ENCODE measurements around the gene ATP11A. TPM values are rescaled to one million over a fixed set of nuclear protein-coding genes. Genes with fewer than 3 reads are reported as not detected.
"Not testable (repeated sequence)": the region's sequence is repeated elsewhere in the genome, so short reads cannot be mapped to it uniquely, and the experiment has no call there.

ATP11A gene
- total RNA-seq, 1 donor from 2014 or later, result 211 TPM

DNA sequence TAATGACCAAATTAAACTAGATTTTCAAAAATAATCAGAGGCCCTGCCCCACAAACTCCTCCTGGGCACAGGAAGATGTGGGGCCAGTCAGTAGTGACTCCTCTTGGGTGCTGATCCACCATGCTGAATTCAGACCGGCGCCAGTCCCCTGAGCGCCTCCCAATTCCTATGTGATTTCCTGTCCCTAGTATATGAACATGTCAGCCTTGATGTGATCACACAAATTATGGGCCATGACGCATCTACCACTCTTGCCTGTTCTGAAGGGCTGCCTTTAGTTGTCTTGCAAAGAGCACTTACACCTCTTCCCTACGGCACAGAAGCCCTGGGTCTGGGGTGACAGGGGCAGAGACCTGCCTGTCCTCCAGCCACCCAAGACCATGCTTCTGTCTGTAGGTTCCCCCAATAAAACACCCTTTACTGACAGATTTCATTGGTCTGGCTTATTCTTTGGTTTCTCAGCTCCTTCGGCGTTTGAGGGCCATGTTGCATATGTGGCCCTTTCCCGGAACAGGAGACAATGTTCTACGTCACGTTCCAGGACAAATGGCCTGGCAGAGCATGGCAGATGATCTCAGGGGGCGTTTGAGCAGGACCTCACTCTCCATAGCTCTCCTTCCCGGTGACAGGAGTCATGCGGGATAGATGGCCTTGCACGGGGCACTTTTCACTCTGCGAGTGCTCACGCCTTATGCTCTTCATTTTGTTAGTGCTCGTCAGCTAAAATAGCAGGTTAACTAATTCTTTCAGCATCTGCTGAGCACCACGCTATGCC, 5.6 kb upstream of the ATP11A start:
- no peak overlapping the region for H3K4me3 Mint-ChIP-seq (ENCODE audit: unreplicated experiment)
- H3K4me1 Mint-ChIP-seq (ENCODE audit: unreplicated experiment), result peaks cover 19% of the 10 kb centered on the region
- H3K27me3 Mint-ChIP-seq (ENCODE audit: unreplicated experiment), result peaks cover 7% of the 10 kb centered on the region
- H3K9me3 Mint-ChIP-seq (ENCODE audit: unreplicated experiment), result no peaks in the 10 kb centered on the region
- TF ChIP-seq, protein P1, sequence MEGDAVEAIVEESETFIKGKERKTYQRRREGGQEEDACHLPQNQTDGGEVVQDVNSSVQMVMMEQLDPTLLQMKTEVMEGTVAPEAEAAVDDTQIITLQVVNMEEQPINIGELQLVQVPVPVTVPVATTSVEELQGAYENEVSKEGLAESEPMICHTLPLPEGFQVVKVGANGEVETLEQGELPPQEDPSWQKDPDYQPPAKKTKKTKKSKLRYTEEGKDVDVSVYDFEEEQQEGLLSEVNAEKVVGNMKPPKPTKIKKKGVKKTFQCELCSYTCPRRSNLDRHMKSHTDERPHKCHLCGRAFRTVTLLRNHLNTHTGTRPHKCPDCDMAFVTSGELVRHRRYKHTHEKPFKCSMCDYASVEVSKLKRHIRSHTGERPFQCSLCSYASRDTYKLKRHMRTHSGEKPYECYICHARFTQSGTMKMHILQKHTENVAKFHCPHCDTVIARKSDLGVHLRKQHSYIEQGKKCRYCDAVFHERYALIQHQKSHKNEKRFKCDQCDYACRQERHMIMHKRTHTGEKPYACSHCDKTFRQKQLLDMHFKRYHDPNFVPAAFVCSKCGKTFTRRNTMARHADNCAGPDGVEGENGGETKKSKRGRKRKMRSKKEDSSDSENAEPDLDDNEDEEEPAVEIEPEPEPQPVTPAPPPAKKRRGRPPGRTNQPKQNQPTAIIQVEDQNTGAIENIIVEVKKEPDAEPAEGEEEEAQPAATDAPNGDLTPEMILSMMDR (IDR thresholded peaks at IDR 0.05; ENCODE audit: unreplicated experiment), result no peak
- peaks cover 9% of the 10 kb centered on the region for H3K36me3 Mint-ChIP-seq (ENCODE audit: low read depth, unreplicated experiment)
- H3K27ac Mint-ChIP-seq (ENCODE audit: unreplicated experiment), result no peak overlapping the region
- no peak for DNase-seq (ENCODE audit: low spot score)

DNA sequence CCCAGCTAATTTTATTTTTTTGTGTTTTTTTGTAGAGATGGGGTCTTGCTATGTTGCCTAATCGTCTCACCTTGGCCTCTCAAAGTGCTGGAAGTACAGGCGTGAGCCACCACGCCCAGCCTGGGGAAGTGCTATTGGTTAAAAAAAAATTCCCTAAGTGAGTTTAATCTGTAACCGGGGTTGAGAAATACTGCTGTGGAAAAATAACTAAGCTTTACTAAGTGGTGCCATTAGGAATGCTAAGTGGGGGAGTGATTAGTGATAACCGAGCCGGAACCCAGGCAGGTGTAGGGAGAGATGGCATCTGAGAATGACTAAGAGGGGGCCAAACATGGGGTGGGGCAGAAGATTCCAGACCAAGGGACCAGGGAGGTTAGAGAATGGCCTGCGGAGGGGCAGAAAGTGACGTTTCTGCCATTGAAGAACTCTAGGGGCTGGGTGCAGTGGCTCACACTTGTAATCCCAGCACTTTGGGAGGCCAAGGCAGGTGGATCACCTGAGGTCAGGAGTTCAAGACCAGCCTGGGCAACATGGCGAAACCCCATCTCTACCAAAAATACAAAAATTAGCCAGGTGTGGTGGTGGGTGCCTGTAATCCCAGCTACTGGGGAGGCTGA, 4.5 kb upstream of the ATP11A start:
- not testable (repeated sequence) for DNase-seq (ENCODE audit: low spot score); H3K36me3 Mint-ChIP-seq (ENCODE audit: low read depth, unreplicated experiment); H3K4me3 Mint-ChIP-seq (ENCODE audit: unreplicated experiment); H3K27ac Mint-ChIP-seq (ENCODE audit: unreplicated experiment); H3K9me3 Mint-ChIP-seq (ENCODE audit: unreplicated experiment); H3K27me3 Mint-ChIP-seq (ENCODE audit: unreplicated experiment)
- peaks cover 19% of the 10 kb centered on the region for H3K4me1 Mint-ChIP-seq (ENCODE audit: unreplicated experiment)

DNA sequence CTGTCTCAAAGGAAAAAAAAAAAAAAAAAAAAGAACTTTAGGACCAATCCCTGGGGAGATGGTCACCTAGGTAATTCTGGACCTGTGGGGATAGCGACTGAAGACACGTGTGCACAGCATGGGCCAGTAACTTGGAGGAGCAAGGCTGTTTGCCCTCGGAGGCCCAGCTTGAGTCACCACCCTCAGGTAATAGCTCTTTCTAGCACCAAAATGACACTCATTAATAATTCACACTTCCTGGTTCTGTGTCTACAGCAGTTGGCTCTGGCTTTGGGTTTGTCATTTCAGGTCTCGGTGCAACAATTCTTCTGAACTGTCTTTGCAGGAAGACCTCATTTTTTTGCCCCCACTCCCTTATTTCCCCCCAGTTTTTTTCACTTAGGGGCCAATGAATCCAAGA, 3.9 kb upstream of the ATP11A start:
- H3K27ac Mint-ChIP-seq (ENCODE audit: unreplicated experiment), result no peak overlapping the region
- no peak for DNase-seq (ENCODE audit: low spot score)
- H3K4me3 Mint-ChIP-seq (ENCODE audit: unreplicated experiment), result no peak overlapping the region
- H3K27me3 Mint-ChIP-seq (ENCODE audit: unreplicated experiment), result peaks cover 7% of the 10 kb centered on the region
- peaks cover 19% of the 10 kb centered on the region for H3K4me1 Mint-ChIP-seq (ENCODE audit: unreplicated experiment)
- H3K9me3 Mint-ChIP-seq (ENCODE audit: unreplicated experiment), result no peaks in the 10 kb centered on the region
- TF ChIP-seq, protein P1 (IDR thresholded peaks at IDR 0.05; ENCODE audit: unreplicated experiment), result no peak
- peaks cover 9% of the 10 kb centered on the region for H3K36me3 Mint-ChIP-seq (ENCODE audit: low read depth, unreplicated experiment)

DNA sequence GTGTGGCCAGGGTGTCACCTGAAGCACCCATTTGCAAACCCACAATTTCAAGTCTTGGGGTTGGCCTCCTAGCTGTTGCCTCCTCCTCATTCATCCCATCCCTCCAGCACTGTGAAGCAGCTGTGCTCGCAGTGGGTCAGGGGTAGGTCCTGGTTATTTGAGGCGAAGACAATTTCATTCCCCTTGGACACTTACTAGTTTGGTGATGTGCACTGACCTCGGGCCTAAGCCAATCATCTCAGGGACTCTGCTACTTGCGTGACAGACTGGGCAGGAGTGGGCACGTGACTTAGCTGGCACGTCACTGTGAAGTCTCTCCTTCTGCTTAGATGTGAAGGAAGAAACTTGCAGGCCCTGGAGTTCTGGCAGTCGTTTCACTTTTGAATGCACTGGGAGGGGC, 3.5 kb upstream of the ATP11A start:
- Mint-ChIP-seq H3K4me3 (ENCODE audit: unreplicated experiment) (no peak overlapping the region), H3K27ac (ENCODE audit: unreplicated experiment) (no peak overlapping the region), H3K4me1 (ENCODE audit: unreplicated experiment) (peaks cover 20% of the 10 kb centered on the region), H3K27me3 (ENCODE audit: unreplicated experiment) (peaks cover 7% of the 10 kb centered on the region), H3K9me3 (ENCODE audit: unreplicated experiment) (no peaks in the 10 kb centered on the region), H3K36me3 (ENCODE audit: low read depth, unreplicated experiment) (peaks cover 9% of the 10 kb centered on the region)
- TF ChIP-seq, protein P1 (IDR thresholded peaks at IDR 0.05; ENCODE audit: unreplicated experiment), result no peak
- no peak for DNase-seq (ENCODE audit: low spot score)

DNA sequence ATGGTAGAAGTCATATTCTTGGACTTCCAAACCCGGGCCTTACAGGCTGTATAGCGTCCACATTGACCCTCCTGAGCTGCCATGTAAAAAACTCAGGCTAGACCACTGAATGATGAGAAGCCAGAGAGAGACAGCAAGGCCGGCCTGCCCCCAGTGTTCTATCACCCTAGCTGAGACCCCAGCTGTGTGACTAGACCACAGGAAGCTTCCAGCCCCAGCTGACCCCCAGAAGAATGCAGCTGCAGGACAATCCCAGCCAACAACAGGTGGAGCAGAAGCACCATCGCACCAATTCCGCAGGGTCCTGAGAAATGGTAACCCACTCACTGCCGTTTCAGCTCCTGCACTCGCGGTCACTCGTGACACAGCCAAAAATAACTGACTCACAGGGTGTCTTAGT, 2.9 kb upstream of the ATP11A start:
- DNase-seq (ENCODE audit: low spot score), result no peak
- no peaks in the 10 kb centered on the region for H3K9me3 Mint-ChIP-seq (ENCODE audit: unreplicated experiment)
- H3K4me1 Mint-ChIP-seq (ENCODE audit: unreplicated experiment), result peaks cover 27% of the 10 kb centered on the region
- H3K4me3 Mint-ChIP-seq (ENCODE audit: unreplicated experiment), result no peak overlapping the region
- no peak overlapping the region for H3K27ac Mint-ChIP-seq (ENCODE audit: unreplicated experiment)
- peaks cover 7% of the 10 kb centered on the region for H3K27me3 Mint-ChIP-seq (ENCODE audit: unreplicated experiment)
- H3K36me3 Mint-ChIP-seq (ENCODE audit: low read depth, unreplicated experiment), result peaks cover 9% of the 10 kb centered on the region
- TF ChIP-seq, protein P1 (IDR thresholded peaks at IDR 0.05; ENCODE audit: unreplicated experiment), result no peak

Measured in endothelial cell (in vitro differentiated cells).